ENCODE results near the gene BACH2. TPM values are rescaled to one million over a fixed set of nuclear protein-coding genes. Genes with fewer than 3 reads are reported as not detected.

BACH2 gene
- total RNA-seq, 1 donor, result 13.2 TPM

DNA sequence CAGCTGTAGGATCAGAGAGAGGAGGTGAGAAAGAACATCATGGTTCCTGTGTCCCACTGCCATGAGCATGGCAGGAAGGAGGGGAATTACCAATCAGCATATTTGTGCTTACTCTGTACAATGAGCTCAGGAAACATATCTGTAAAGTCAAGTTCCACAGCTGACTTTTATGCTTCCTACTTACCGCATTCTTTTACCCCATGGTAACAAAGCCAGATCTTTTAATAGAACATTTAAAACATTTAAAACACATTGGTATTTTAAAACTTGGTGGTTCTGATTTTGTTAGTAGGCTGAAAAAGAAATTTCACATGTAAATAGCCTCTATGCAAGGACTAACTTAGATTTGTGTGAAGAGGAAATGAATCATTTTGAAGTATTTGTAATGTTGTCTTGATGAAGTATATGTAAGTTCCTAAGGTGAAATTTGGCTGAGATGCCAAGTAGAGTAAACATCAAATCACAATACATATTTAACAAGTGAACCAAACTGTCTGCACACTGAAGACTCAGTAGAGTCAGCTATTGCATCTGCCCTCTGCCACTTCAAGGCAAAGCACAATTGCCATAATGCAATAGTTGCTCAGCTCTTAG is 287.6 kb downstream of the BACH2 start:
- no peak for DNase-seq (ENCODE audit: low read depth in 2 of 3, low spot score in 2 of 3)

DNA sequence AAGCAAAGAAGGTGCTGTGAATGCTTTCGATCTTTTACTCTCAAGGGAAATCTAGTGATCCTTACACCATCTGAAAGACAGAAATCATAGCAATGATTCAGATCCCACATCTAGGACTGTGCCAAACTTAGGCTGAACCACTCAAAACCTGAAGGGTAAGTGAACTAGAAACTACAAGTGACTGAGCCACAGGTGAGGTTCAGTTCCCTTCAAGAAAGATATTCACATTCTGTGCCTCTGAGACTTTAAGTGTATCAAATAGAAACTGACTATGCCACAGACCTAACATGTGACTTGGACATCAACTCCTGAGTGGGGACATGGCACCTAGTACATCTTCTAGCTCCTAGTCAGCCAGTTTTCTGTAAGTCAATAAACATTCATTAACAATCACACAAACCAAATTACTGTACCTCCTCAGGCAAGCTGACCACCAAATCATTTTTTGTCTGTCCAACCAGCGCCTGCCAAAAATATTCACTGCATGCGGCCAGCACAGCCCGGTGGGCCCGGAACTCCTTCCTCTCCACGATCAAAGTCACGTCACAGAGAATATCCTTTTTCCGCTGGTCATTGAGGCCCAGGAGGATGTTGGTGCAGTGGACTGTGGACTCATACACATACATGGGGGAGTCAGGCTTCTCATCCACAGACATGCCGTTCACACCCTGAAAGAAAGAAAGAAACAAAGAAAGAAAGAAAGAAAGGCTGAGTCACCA is 288.3 kb downstream of the BACH2 start:
- DNase-seq (ENCODE audit: low read depth in 2 of 3, low spot score in 2 of 3), result no peak

DNA sequence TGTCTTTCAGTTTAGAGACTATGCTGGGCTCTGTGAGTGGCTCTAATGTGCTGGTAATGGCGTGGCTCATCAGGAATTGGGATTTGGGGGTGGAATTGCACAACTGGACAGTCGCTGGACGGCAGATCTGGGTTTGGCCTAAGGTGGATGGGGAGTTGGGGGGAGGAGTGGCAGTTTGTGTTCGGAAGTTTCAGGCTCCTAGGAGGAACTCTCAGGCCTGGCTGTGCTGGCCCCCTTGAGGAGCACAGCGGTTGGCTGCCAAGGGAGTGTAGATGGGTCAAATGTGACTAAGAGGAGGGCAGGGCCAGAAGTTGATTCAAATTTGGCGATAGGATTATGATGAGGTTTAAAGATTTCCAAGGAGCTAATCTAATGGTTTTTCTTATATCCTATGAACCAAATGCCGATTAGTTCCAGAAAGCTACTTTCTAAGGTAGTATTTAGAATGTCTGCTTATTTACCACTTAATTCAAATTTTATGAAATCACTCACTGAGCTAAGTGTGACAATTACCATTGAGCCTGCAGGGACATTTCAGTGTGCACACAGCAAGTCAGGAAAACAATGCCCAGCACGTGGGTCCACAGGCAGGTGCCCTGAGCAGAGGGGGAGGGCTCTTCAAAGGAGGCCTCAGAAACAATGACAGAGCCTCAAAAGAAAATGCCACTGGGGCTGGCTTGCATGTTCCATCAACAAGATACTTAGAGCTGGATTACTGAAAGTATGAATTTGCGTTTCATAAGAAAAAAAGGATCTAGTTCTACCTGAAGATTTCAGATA is 291.4 kb downstream of the BACH2 start:
- DNase-seq (ENCODE audit: low read depth in 2 of 3, low spot score in 2 of 3), result no peak

DNA sequence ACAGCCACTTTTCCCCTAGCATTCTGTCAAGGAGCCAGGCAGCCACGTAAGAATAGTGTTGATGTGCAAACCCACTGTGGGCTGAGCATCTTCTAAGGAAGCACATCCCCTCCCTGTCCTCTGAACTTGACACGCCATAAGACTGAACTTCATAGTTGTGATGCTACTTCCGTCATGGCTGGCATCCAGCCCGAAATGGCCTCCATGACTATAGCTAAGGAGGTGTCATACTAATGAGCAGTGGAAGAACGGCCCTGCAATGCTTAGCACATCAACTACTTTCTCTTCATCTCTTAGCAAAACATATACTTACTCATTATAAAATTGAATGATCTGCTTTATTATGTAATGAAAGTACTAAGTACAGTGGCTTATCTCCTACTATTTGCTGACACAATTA is 292.1 kb downstream of the BACH2 start:
- DNase-seq (ENCODE audit: low read depth in 2 of 3, low spot score in 2 of 3), result no peak

DNA sequence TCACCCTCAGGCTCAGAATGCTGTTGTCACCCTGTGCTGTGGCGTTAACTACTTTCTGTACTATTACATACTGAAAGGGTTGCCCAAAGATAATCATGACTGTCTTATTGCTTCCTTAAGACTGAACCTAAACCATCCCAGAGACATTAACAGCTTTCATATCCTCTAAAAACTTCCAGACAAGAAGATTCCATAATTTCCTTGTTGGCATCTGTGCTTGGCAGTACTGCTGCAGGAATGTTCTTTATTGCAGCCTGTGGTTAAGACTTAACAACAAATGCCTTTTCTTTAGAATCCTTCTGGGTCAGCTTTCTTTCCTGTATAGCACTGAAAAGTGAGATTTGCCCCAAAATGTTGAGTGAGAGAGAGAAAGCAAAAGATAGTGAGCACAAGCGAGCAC is 292.7 kb downstream of the BACH2 start:
- DNase-seq (ENCODE audit: low read depth in 2 of 3, low spot score in 2 of 3), result no peak

DNA sequence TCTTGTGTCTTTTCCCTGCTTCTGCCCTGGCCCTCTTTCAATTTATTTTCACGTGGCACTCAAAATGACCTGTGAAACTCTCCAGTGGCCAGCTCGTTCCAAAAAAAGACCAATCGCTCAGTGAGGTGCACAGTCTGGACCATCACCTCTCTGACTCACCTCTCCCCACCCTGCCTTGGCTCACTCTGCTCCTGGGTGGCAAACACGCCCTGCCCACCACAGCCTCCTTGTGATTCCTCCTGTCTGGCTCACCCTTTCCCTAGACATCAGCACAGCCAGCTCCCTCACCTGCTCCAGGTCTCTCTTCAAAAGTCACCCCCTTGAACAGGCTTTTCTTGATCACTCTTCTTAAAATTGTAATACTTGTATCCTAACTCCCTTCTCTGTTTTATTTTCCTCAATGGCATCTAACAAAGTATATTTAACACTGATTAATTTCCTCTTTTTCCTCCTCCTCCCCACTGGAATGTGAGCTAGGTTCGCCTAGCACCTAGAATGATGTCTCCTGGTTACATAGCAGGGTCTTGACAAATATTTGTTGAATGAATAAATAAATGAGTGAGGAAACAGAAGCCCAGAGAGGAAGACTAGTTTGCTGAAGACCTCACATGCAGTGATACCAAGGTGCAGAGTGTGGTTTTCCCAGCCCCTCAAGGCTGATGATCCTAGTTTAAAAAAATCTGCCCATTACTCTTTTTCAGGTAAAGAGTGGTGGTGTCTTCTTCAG is 293.4 kb downstream of the BACH2 start:
- DNase-seq (ENCODE audit: low read depth in 2 of 3, low spot score in 2 of 3), result no peak

DNA sequence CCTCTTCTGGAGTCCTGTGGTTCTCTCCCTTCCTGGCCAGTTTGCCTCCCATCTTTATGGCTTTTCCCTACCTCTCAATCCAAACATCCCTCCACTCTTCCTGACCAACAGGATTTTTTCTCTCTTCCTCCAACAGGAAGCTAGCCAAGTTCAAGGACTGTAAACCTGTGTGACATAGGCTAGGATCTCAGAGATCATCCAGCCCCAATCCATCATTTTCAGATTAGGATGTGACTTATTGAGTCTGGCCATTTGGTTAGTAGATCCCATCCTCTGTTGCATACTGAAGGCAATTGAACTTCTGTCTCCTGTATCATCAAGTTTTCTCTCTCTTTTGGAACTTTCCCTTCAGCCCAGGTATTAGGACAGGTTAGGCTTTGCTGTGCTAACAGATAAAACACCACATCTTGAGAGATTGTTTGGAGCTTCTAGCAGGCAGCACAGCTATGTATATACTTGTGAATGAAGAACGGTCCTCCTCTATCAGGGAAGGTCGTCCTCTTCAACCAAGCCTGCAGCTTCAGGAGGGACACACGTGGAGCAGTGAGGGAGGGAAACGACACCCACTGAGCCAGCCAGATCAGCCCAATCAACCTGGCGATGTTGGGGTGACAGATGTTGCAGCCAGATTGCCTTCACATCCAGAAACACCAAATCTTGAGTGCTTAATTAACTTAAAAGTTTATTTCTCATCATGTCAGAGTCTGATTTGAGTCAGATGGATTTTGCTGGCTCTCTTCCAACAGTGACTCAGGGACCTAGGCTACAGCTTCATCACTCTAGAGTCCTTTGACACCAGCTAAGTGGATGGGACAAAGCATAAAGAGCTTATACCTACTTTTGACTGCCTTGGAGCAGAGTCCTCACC is 295.5 kb downstream of the BACH2 start:
- DNase-seq (ENCODE audit: low read depth in 2 of 3, low spot score in 2 of 3), result peak in 1 of 3 donors; percentile 6

DNA sequence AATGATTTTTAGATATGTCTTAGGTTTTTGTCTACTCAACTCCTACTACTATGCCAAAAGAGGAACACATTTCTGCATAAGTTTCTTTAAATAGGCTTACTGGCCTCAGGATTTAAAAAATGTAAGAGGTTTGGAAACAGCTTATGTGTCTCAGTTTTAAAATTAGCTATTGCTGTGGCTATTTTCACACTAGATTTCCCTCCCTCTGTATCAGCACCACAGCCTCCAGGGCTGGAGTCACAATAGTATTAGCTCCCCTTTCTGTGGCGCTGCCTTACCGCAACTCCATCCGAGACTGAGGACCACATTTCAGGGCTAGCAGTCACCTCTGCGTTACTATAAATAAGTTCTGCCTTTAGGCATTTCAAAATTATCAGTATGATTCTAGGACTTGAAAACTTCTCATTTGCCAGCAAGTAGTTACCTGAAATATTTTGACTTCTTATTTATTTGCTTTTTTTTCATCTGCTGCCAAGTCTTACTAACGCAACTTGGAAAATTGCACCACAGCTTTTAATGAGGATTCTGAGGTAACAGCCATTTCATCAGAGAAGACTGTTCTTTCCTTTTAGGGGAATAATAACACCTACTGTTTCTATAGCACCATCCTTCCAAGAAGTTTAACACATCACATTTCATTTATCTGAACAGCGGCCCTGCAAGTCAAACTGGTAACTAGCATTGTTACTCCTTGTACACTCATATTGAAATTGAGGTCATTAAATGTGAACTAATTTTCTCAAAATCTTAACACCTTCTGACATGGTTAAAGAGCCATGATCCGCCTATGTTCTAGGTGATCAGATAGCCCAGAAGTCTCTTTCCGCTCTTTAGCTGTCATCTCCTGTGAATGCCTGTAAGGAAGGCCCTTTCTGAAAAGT is 296.5 kb downstream of the BACH2 start:
- DNase-seq (ENCODE audit: low read depth in 2 of 3, low spot score in 2 of 3), result no peak

DNA sequence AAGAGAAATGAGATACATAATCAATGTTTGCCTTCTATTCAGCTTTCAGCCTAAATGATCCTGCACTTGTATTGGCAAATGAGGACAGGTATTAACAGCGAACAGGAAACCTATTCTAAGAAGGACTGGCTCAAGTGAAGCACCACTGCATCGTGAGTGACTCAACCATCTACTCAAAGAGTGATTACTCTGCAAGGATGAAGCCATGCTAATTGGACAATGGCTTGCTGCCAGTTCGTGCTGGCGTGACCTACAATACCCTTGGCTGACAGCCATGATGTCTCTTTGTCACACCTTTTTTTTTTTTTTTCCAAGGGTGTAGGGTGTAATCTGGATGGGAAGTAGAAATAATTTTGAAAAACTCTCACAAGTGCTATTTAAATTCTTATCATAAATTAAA is 297.5 kb downstream of the BACH2 start:
- no peak for DNase-seq (ENCODE audit: low read depth in 2 of 3, low spot score in 2 of 3)

DNA sequence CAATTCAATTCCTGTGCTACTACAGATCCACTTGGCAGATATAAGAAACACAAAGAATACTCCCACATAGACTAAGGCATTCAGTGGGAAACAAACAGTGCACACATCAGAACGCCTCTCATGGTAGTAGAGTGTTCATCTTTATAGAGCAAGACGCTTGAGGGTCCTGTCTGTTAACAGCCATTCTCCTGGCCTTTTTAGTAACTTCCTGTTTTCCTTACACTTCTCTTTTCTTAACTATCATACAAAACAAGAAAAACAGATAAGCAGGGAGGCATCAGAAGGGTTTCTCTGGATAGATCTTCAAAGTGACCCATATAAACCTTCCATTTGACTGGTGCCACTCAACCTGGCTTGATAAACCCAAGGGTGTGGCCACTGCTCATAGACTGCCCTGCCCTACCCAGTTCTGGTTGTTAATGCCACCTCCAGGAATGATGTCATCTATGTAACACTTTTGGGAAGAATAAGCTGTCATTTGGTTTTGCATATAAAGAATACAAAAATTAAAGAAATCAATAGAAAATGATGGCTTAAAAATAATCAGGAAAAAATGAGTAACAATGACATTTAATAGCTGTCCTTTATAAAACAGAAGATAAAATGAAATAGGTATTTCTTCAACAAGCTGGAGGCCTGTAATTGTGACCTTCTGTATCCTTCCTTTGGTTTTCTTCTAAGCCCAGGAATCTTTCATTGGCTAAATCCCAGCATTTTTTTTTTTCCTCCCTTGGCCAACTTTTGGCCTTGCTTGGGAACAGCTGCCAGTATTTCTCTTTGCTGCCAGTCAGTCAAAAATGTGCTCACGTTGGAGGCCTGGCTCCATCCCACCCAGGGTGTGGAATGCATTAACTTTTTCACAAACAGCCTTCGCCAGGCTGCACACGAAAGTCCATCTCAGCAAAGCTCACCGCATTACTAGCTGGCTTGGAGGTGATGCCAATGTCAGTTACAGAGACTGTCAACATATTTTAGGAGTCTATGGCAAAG is 298.9 kb downstream of the BACH2 start:
- peak in 1 of 3 donors; percentile 19 for DNase-seq (ENCODE audit: low read depth in 2 of 3, low spot score in 2 of 3)

DNA sequence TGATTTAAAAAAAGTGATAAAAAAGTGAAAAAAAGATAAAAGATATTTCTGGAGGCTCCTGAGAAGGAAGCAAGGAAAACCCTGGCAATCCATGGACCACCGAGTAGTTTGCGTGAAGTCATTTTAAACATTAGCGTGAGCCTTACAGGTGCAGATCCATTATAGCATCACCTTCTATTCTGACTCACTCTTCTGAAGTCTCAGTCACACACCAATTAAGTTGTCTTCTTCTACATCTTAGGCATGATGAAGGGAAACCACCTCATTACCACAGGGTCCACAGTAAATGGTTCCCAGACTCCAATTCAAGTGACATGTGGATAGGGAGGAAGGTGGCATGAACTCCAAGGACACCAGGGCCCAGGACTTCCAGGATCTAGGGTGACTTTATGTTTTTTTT is 303.2 kb downstream of the BACH2 start:
- no peak for DNase-seq (ENCODE audit: low read depth in 2 of 3, low spot score in 2 of 3)

DNA sequence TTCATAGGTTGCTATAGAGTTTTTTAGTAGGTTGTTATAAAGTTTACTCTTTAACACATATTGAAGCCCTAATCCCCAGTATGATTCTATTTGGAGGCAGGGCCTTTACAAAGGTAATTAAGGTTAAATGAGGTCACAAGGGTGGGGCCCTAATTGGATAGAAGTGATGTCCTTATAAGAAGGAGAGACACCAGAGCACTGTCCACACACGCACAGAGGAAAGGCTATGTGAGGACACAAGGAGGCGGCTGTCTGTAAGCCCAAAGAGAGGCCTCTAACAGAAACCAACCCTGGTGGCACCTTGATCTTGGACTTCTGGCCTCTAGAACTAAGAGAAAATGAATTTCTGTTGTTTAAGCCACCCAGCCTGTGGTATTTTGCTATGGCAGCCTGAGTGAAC is 303.8 kb downstream of the BACH2 start:
- no peak for DNase-seq (ENCODE audit: low read depth in 2 of 3, low spot score in 2 of 3)

DNA sequence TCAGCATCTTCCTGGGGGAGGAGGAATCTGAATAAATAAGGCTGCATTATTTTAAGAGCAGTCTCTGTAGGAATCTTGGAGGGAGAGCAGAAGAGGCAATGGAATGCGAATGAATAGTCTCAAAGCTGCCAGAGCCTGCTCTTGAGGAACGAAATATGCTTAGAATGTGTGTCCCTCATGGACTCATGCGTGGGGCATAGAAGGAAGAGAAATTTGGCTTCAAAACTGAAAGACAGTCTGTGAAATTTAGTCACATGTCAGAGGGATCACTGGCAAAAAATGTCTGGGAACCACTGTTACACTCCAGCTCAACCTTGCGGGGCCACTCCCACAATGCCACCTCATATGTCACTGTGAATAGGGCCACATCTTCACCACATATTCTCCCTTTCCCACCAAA is 306.9 kb downstream of the BACH2 start:
- DNase-seq (ENCODE audit: low read depth in 2 of 3, low spot score in 2 of 3), result no peak

DNA sequence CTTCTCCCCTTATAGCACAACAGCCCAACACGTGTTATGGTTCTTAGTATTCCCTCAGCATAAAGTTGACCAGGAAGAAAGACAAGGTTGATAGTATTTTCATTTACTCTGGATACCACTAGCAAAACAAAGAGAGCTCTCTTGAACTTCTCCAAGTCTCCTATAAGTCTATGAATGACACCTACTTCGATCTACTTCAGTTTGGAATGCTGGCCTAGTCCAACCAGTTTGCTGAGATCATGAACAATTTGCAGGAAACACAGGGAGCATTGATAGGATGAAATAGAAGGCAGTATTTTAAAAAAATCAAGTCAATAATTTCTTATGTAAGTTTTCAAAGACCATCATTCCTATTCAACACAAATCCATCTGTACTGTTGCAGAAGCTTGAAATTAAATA is 308.8 kb downstream of the BACH2 start:
- DNase-seq (ENCODE audit: low read depth in 2 of 3, low spot score in 2 of 3), result no peak

DNA sequence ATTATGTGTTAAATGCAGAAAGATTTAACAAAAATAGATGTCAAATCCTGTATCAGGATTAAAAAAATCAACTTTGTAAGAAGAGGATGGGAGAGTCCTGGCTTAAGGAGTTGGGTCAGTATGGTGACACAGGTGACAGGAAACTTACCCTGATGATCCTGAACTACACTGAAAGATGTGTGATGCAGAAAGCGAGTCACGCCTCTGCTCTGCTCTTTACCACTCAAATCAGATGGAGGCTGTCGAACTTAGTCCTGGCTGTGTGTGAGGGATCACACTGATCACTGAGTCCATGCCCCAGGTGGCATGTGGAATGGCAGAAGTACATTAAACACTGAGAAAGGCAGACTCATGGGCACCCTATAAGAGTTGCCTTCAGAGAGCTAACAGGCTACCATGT is 309.5 kb downstream of the BACH2 start:
- no peak for DNase-seq (ENCODE audit: low read depth in 2 of 3, low spot score in 2 of 3)

DNA sequence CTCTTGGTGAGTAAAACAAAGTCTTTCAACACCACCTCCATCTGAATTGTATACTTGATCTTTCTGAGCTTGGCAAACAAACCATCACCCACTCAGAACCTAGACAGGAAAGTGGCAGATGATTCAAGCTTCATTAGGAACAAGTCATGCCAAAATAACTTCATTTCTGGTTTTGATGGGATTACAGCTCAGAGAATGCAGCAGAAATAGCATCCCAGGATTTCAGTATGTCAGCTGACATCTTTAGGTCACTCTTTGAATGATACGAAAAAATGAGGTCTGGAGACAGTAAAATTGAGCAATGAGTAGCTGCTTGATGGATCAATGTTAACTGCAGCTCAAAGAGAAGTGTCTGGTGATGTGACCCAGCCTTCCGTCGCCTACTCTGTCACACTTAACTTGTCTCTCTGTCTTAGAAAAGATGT is 310.0 kb downstream of the BACH2 start:
- DNase-seq (ENCODE audit: low read depth in 2 of 3, low spot score in 2 of 3), result no peak

DNA sequence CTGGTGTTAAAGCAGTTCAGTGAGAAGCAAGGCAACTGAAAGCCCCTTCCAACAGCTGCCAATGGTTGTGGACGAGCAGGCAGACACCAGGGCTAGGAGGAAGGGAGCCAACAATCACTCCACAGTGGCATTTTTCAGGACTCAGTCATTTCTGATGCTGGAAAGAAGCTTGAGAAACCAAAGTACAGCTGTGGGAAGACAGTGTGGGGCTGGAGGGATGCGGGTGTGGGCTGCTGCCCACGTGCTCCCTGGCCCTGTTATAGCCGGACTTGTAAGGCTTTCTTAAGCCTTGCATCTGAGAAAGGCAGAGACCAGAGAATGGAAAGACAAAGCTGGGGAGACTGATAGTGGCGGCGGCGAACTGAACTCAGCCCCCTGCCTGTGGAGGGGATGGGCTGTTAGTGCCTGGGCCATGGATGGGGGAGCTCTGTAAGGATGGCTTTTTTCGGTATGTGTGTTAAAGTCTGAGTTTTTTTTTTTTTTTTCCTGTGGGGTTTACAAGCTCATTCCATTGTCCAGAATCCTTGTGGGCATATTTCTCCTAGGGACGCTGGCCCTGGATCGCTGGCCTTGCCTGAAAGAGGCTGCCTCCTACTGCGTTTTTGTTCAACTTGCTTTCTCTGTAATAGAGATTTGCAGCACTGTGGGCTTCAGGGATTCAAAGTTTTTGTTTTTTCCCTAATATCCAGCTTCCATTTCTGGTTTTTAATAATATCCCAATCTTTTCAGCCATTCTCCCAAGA is 310.7 kb downstream of the BACH2 start:
- no peak for DNase-seq (ENCODE audit: low read depth in 2 of 3, low spot score in 2 of 3)
